Heart left ventricle (tissue), 16 donors: Measurements from ENCODE around the gene IZUMO1R. TPM values are rescaled to one million over a fixed set of nuclear protein-coding genes. Genes with fewer than 3 reads are reported as not detected.

Experiments used
- ATAC-seq, 4 donors: fragments of 200-7000 bp; cut with Tn5 transposase; one replicate each; pipeline ENCODE4 v1.9.1; 2020 to 2022; ENCODE audit warnings: moderate library complexity in 4 of 4, mild to moderate bottlenecking in 3 of 4, moderate number of reproducible peaks in 1 of 4
- DNase-seq, 5 donors: peaks; one replicate each; pipeline ENCODE4 v3.0.0-alpha.2; 2020
- H3K27ac ChIP-seq, 12 donors: fragments of 200-600 bp; sonication (generic) in 4 of 12; one replicate each; pipeline versions ENCODE4 v1.5.0 to v1.8.0; 2016 to 2022; ENCODE audit warnings: mild to moderate bottlenecking in 2 of 12
- H3K27me3 ChIP-seq, 9 donors: fragments of 200-600 bp; sonication (generic) in 2 of 9; one replicate each; pipeline versions ENCODE4 v1.5.1 to v1.8.0; 2016 to 2022; ENCODE audit warnings: mild to moderate bottlenecking in 3 of 9
- H3K36me3 ChIP-seq, 9 donors: fragments of 200-600 bp; sonication (generic) in 2 of 9; one replicate each; pipeline versions ENCODE4 v1.5.0 to v1.8.0; 2018 to 2022; ENCODE audit warnings: mild to moderate bottlenecking in 2 of 9
- H3K4me1 ChIP-seq, 12 donors: fragments of 200-600 bp; sonication (generic) in 4 of 12; one replicate each; pipeline versions ENCODE4 v1.5.0 to v1.8.0; 2016 to 2022; ENCODE audit warnings: mild to moderate bottlenecking in 3 of 12
- H3K4me3 ChIP-seq, 12 donors: fragments of 200-600 bp; sonication (generic) in 4 of 12; one replicate each; pipeline versions ENCODE4 v1.5.0 to v1.8.0; 2017 to 2022; ENCODE audit warnings: mild to moderate bottlenecking in 9 of 12, moderate library complexity in 4 of 12
- H3K9me3 ChIP-seq, 12 donors: fragments of 200-600 bp; sonication (generic) in 4 of 12; one replicate each; pipeline versions ENCODE4 v1.5.0 to v1.8.0; 2016 to 2022; ENCODE audit warnings: mild to moderate bottlenecking in 1 of 12
- POLR2A ChIP-seq, 2 donors: fragments of 450-650 bp; IDR thresholded peaks; one replicate each; pipeline ENCODE4 v1.6.1; 2017; ENCODE audit warnings: antibody characterized with exemption in 2 of 2, mild to moderate bottlenecking in 2 of 2, moderate library complexity in 2 of 2
- WGBS, 4 donors: extraction: QIAGEN DNeasy Blood & Tissue Kit in 2 of 4; methylation state at CpG; one replicate each; pipeline versions ENCODE4 v1.1.5 to v1.1.7; 2013 to 2018; 5-methylcytosine and 5-hydroxymethylcytosine counted together
- intact Hi-C, 10 donors: fragments of 100-400 bp; cut with DNase I; formaldehyde crosslinking; loops; one replicate each; pipeline versions ENCODE4 v1.11.1 to v1.14.2; 2022
- long read RNA-seq, 3 donors: library from polyadenylated mRNA; unstranded; transcript quantifications; one replicate each; pipeline ENCODE4 v2.0.0, GENCODE V29; 2020 to 2021
- polyA plus RNA-seq, 2 donors: library from polyadenylated mRNA; stranded (reverse); fragments of 200-250 nt; gene quantifications; one replicate each; pipeline ENCODE4 v1.2.3, GENCODE V29; 2013
- total RNA-seq, 9 donors: library from RNA; depleted of rRNA in 2 of 9; stranded (reverse); fragments of >200 nt in 2 of 9; fragmentation: NEBNext Ultra II Directional in 3 of 9; extraction: Animal tissue kit (Norgen Biotek cat#: 25700) in 3 of 9; gene quantifications; one replicate each; pipeline versions ENCODE4 v1.1.0 to v1.2.4, GENCODE V29; 2016 to 2023
- TF ChIP-seq, protein P1 (sequence below), 12 donors: fragments of 200-600 bp; sonication (generic) in 4 of 12; IDR thresholded peaks; one replicate each; pipeline versions ENCODE4 v1.5.0 to v1.8.0; 2018 to 2022; ENCODE audit warnings: antibody characterized with exemption in 12 of 12, mild to moderate bottlenecking in 5 of 12
- donor health status: ischemic (EF 13 %, LVEDD 7.1; RV severe dilation, severe dysfunction).
- donor health status: healthy with polysubstance abuse.
- donor health status: DM: no; HTN: yes; CAD: no.
- donor health status: DM: no; HTN: no; CAD: no.
- donor health status: ischemic (EF 25% LVEDD 6.9; RV normal size, moderate dysfunction).
- donor health status: ischemic (EF 25% LVEDD 5.7; RV mildly dilated, moderate dysfunction).
- donor health status: healthy.
- donor health status: DM: yes; HTN: yes; CAD: no.
- donor health status: ischemic (EF 35%, LVEDD 5.7; RV mildly dilated, moderate dysfunction).
- donor health status: nonischemic (EF 11% LVEDD 7.7; RV severe dilation, severe dysfunction).
- donor health status: DM: yes; HTN: yes; CAD: no.
- donor health status: PGD.
- donor health status: ischemic (EF 29% LVEDD 5.4; RV normal size, mild dysfunction).
- donor health status: nonischemic (EF 23%, LVEDD 6.1; RV moderate dilation, normal function).

The IZUMO1R gene
- not detected for total RNA-seq
- not detected for polyA plus RNA-seq
- long read RNA-seq, donor 1 = 0 reads
- long read RNA-seq, donor 2 = 0 reads
- long read RNA-seq, donor 3 = 0 reads

GRCh38 chr11:94303966-94304958 is at the start of gene IZUMO1R:
Gene IZUMO1R (plus strand): TSS chr11:94304580. CDS start chr11:94305637, 1,057 bp downstream.
- intact Hi-C loops = no loop called here
- DNase-seq (no peak), ATAC-seq (peak in 2 of 4 donors; percentile 42 to 58)
- Histone ChIP-seq H3K36me3 (no peaks in the 10 kb centered on the region), H3K4me1 (peaks cover 0 to 22% (median 3%) of the 10 kb centered on the region in 12 donors), H3K4me3 (peak within 1 kb of the TSS in 2 of 12 donors; percentile 1 to 23), H3K27me3 (no peaks in the 10 kb centered on the region), H3K27ac (peak within 1 kb of the TSS in 8 of 12 donors; percentile 44 to 70 (median 54)), H3K9me3 (no peaks in the 10 kb centered on the region)
- no peak for TF ChIP-seq POLR2A (IDR thresholded peaks at IDR 0.05)
- TF ChIP-seq, protein P1, sequence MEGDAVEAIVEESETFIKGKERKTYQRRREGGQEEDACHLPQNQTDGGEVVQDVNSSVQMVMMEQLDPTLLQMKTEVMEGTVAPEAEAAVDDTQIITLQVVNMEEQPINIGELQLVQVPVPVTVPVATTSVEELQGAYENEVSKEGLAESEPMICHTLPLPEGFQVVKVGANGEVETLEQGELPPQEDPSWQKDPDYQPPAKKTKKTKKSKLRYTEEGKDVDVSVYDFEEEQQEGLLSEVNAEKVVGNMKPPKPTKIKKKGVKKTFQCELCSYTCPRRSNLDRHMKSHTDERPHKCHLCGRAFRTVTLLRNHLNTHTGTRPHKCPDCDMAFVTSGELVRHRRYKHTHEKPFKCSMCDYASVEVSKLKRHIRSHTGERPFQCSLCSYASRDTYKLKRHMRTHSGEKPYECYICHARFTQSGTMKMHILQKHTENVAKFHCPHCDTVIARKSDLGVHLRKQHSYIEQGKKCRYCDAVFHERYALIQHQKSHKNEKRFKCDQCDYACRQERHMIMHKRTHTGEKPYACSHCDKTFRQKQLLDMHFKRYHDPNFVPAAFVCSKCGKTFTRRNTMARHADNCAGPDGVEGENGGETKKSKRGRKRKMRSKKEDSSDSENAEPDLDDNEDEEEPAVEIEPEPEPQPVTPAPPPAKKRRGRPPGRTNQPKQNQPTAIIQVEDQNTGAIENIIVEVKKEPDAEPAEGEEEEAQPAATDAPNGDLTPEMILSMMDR (IDR thresholded peaks at IDR 0.05) = no peak
- WGBS, 4 donors = 33 to 47% (median 35%) methylated on average over 13 of the region's 13 CpGs

DNA sequence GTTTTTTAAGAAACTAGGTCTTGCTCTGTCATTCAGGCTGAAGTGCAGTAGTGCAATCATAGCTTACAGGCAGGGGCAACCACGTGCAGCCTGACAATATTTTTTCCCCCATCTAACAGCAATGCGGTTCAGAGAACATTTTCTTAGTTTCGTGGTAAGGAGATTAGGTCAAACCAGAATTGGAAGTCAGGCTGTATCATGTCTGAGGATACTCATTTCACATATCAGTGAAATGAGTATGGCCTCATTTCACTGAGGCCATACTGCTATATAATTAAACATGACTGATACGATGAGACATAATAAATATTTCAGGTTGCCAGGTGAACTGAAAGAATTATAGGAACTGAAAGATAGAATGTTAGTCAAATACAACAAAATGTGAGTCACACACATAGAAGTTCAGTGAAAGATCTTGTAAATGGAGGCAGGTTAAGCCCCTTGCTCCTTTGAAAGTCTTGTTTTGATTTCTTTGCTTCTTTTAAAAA is 32.5 kb upstream of the IZUMO1R start:
- intact Hi-C loops = no loop called here
- TF ChIP-seq POLR2A (IDR thresholded peaks at IDR 0.05) = no peak
- TF ChIP-seq, protein P1 (IDR thresholded peaks at IDR 0.05) = no peak
- WGBS, 4 donors = 57 to 71% (median 65%) methylated on average over 4 of the region's 4 CpGs
- no peak for DNase-seq
- no peak for ATAC-seq
- no peaks in the 10 kb centered on the region for H3K27me3 ChIP-seq
- peaks cover 0 to 26% (median 1%) of the 10 kb centered on the region in 12 donors for H3K9me3 ChIP-seq
- no peaks in the 10 kb centered on the region for H3K36me3 ChIP-seq
- H3K4me1 ChIP-seq = no peaks in the 10 kb centered on the region
- H3K4me3 ChIP-seq = no peak overlapping the region
- H3K27ac ChIP-seq = no peak overlapping the region

DNA sequence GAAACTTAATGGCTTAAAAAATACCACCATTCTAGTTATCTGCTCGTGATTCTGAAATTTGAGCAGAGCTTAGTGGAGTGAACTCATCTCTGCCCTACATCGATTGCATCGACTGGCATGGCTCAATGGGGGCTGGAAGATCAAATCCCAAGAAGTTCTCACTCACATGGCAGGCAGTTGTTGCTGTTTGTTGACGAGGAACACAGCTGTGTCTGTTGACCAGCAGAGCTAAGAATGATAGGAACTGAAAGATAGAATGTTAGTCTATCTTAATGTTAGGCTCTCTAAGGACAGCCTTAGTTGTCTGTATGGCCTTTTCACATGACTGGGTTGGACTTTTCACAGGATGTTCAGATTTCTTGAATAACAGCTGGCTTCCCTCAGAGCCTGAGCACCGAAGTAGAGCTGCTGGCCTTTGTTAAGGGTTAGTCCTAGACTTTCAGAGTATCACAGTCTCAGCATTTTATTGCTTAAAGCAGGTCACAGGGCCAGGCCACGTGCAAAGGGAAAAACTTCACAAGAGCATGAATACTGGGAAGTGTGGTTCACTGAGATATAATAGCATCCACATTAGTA is 31.6 kb upstream of the IZUMO1R start:
- ATAC-seq = peak in 3 of 4 donors; percentile 29 to 68 (median 50)
- intact Hi-C loops = no loop called here

More for the DNA sequence above, 31.6 kb upstream of the IZUMO1R start:
- 36 to 44% (median 39%) methylated on average over 6 of the region's 6 CpGs for WGBS, 4 donors
- Histone ChIP-seq H3K4me1 (no peaks in the 10 kb centered on the region), H3K36me3 (no peaks in the 10 kb centered on the region), H3K27me3 (no peaks in the 10 kb centered on the region), H3K9me3 (peaks cover 0 to 26% (median 1%) of the 10 kb centered on the region in 12 donors), H3K27ac (peak overlapping the region in 2 of 12 donors; percentile 1 to 8), H3K4me3 (no peak overlapping the region)
- no peak for TF ChIP-seq POLR2A (IDR thresholded peaks at IDR 0.05)
- TF ChIP-seq, protein P1 (IDR thresholded peaks at IDR 0.05) = no peak
- DNase-seq = peak in 3 of 5 donors; percentile 13 to 70 (median 19)
